Neural progenitor cell (in vitro differentiated cells): Measurements from ENCODE around the gene CACNA1E. TPM values are rescaled to one million over a fixed set of nuclear protein-coding genes. Genes with fewer than 3 reads are reported as not detected.
A peak's percentile ranks its signal among the peaks of the same experiment; 100 is the strongest.

Source experiments
- DNase-seq: peaks from one replicate; pipeline ENCODE4 v3.0.0-alpha.2; 2016; ENCODE audit warnings: low spot score
- H2AFZ ChIP-seq: fragments of 200-600 bp; sonication (generic); replicated peaks from 2 replicates; pipeline ENCODE4 v1.6.1; 2016; ENCODE audit warnings: antibody characterized with exemption
- H3F3A ChIP-seq: fragments of 200-600 bp; sonication (generic); 2 replicates; pipeline ENCODE4 v1.6.1; 2016; ENCODE audit warnings: antibody characterized with exemption, low read depth
- H3K27ac ChIP-seq: fragments of 200-600 bp; sonication (generic); 2 replicates; pipeline ENCODE4 v1.5.1; 2016; ENCODE audit warnings: mild to moderate bottlenecking
- H3K27me3 ChIP-seq: fragments of 200-600 bp; sonication (generic); 2 replicates; pipeline ENCODE4 v1.6.1; 2016; ENCODE audit warnings: mild to moderate bottlenecking, moderate library complexity
- H3K36me3 ChIP-seq: fragments of 200-600 bp; sonication (generic); 2 replicates; pipeline ENCODE4 v1.5.1; 2016
- H3K4me1 ChIP-seq: fragments of 200-600 bp; sonication (generic); 2 replicates; pipeline ENCODE4 v1.6.1; 2016; ENCODE audit warnings: mixed run types
- H3K4me2 ChIP-seq: fragments of 200-600 bp; sonication (generic); 2 replicates; pipeline ENCODE4 v1.6.1; 2016
- H3K4me3 ChIP-seq: fragments of 200-600 bp; sonication (generic); 2 replicates; pipeline ENCODE4 v1.5.1; 2016
- H3K79me2 ChIP-seq: fragments of 200-600 bp; sonication (generic); 2 replicates; pipeline ENCODE4 v1.6.1; 2016; ENCODE audit warnings: low read depth
- H3K9ac ChIP-seq: fragments of 200-600 bp; sonication (generic); 2 replicates; pipeline ENCODE4 v1.6.1; 2016
- H3K9me3 ChIP-seq: fragments of 200-600 bp; sonication (generic); 2 replicates; pipeline ENCODE4 v1.5.1; 2016; ENCODE audit warnings: low read depth
- H4K20me1 ChIP-seq: fragments of 200-600 bp; sonication (generic); 2 replicates; pipeline ENCODE4 v1.6.1; 2016; ENCODE audit warnings: low read depth
- H3K27ac Mint-ChIP-seq: 3 replicates; pipeline ENCODE4 v1.8.0; 2021; ENCODE audit warnings: mixed read lengths
- H3K27me3 Mint-ChIP-seq: 2 replicates; pipeline ENCODE4 v1.8.0; 2022; ENCODE audit warnings: low read depth, mild to moderate bottlenecking, inconsistent platforms, moderate library complexity, mixed read lengths; ENCODE audit not compliant: insufficient read depth
- H3K36me3 Mint-ChIP-seq: 3 replicates; pipeline ENCODE4 v1.8.0; 2021; ENCODE audit warnings: mixed read lengths
- H3K4me1 Mint-ChIP-seq: 3 replicates; pipeline ENCODE4 v1.8.0; 2021; ENCODE audit warnings: mixed read lengths
- H3K4me3 Mint-ChIP-seq: 3 replicates; pipeline ENCODE4 v1.8.0; 2021; ENCODE audit warnings: mild to moderate bottlenecking, moderate library complexity, mixed read lengths
- H3K9me3 Mint-ChIP-seq: 3 replicates; pipeline ENCODE4 v1.8.0; 2020; ENCODE audit warnings: mixed read lengths
- CTCF ChIP-seq: fragments of 200-600 bp; sonication (generic); IDR thresholded peaks from 2 replicates; pipeline ENCODE4 v1.5.1; 2017; ENCODE audit warnings: antibody characterized with exemption, mild to moderate bottlenecking
- EZH2 ChIP-seq: fragments of 200-600 bp; sonication (generic); IDR thresholded peaks from 2 replicates; pipeline ENCODE4 v1.6.1; 2017; ENCODE audit warnings: antibody characterized with exemption, mild to moderate bottlenecking, moderate library complexity
- EZH2phosphoT487 ChIP-seq: fragments of 200-600 bp; sonication (generic); IDR thresholded peaks from 2 replicates; pipeline ENCODE4 v1.6.1; 2017; ENCODE audit warnings: antibody characterized with exemption
- total RNA-seq: library from RNA; depleted of rRNA; stranded (reverse); fragments of >200 nt; gene quantifications from 2 replicates; pipeline ENCODE4 v1.2.3, GENCODE V29; 2015; ENCODE audit warnings: low replicate concordance

Gene CACNA1E
- total RNA-seq, 1 donor from 2014 or later = 2.1 TPM

DNA sequence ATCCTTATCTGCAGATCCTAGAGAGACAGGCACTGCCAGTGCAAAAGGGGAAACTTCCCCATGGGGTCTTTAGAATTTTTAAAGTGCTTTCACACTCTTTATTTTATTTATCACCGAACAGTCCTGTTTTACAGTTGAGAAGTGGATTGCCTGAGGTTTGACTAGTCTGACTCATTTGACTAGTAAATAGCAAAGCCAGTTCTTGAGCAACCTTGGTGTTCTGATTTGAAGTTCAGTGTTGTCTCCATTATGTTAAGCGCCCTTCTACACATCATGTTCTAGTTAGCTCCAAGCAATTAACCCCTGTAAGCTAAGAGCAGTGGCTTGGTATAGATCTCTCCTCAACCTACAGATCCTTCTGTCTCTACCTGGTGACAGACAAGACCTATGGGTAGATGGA, 262.9 kb downstream of the CACNA1E start:
- Mint-ChIP-seq H3K36me3 (no peaks in the 10 kb centered on the region), H3K4me1 (peaks cover 24% of the 10 kb centered on the region), H3K27me3 (peaks cover 2% of the 10 kb centered on the region), H3K9me3 (no peaks in the 10 kb centered on the region), H3K4me3 (no peak overlapping the region), H3K27ac (no peak overlapping the region)
- DNase-seq = no peak
- Histone ChIP-seq H3F3A (no peaks in the 10 kb centered on the region), H3K4me1 (no peaks in the 10 kb centered on the region), H3K9ac (no peak overlapping the region), H4K20me1 (no peaks in the 10 kb centered on the region), H3K9me3 (no peaks in the 10 kb centered on the region), H2AFZ (no peak overlapping the region), H3K4me2 (no peak overlapping the region), H3K36me3 (no peaks in the 10 kb centered on the region), H3K4me3 (no peak overlapping the region), H3K27me3 (no peaks in the 10 kb centered on the region), H3K79me2 (no peaks in the 10 kb centered on the region), H3K27ac (no peak overlapping the region)
- TF ChIP-seq CTCF (no peak), EZH2phosphoT487 (no peak), EZH2 (no peak)

DNA sequence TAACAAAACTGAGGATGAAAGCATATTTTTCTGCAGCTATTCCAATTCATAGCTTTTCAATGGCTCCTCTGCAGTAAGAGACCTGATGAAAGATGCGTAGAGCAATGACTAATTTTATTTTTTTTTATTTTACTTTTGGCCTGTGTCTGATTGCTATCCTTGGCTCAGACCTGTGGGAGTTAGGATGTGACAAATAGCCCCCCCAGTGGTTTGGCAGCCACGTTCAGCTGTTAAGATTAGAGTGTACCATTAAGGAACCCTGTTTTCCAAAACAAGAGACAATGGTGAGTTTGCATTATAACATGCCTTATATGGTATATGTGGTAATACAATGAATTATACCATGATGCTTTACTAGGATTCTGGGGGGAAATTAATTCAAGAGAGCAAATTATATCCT, 264.7 kb downstream of the CACNA1E start:
- no peak overlapping the region for H3K27ac ChIP-seq
- no peak overlapping the region for H3K27ac Mint-ChIP-seq

GRCh38 chr1:181754103-181754502, 270.8 kb downstream of the CACNA1E start:
- Histone ChIP-seq H3K4me1 (no peaks in the 10 kb centered on the region), H3K4me2 (no peak overlapping the region), H3K9ac (no peak overlapping the region), H3K27me3 (no peaks in the 10 kb centered on the region), H3K27ac (no peak overlapping the region), H2AFZ (no peak overlapping the region), H3F3A (no peaks in the 10 kb centered on the region), H3K36me3 (no peaks in the 10 kb centered on the region), H4K20me1 (no peaks in the 10 kb centered on the region), H3K79me2 (no peaks in the 10 kb centered on the region), H3K4me3 (no peak overlapping the region), H3K9me3 (no peaks in the 10 kb centered on the region)
- no peak for DNase-seq
- H3K4me1 Mint-ChIP-seq = peaks cover under 1% of the 10 kb centered on the region
- no peak overlapping the region for H3K4me3 Mint-ChIP-seq
- peaks cover 2% of the 10 kb centered on the region for H3K27me3 Mint-ChIP-seq
- no peaks in the 10 kb centered on the region for H3K36me3 Mint-ChIP-seq
- no peaks in the 10 kb centered on the region for H3K9me3 Mint-ChIP-seq
- H3K27ac Mint-ChIP-seq = peak overlapping the region; percentile 82
- TF ChIP-seq CTCF (no peak), EZH2phosphoT487 (no peak), EZH2 (no peak)

More for the DNA sequence above, 264.7 kb downstream of the CACNA1E start:
- Mint-ChIP-seq H3K4me3 (no peak overlapping the region), H3K4me1 (peaks cover 11% of the 10 kb centered on the region), H3K9me3 (no peaks in the 10 kb centered on the region), H3K36me3 (no peaks in the 10 kb centered on the region), H3K27me3 (peaks cover 2% of the 10 kb centered on the region)
- Histone ChIP-seq H3K4me1 (no peaks in the 10 kb centered on the region), H3K4me3 (no peak overlapping the region), H3K27me3 (no peaks in the 10 kb centered on the region), H3K9ac (no peak overlapping the region), H2AFZ (no peak overlapping the region), H3K9me3 (no peaks in the 10 kb centered on the region), H3F3A (no peaks in the 10 kb centered on the region), H3K79me2 (no peaks in the 10 kb centered on the region), H4K20me1 (no peaks in the 10 kb centered on the region), H3K36me3 (no peaks in the 10 kb centered on the region), H3K4me2 (no peak overlapping the region)
- DNase-seq = no peak
- TF ChIP-seq EZH2phosphoT487 (no peak), CTCF (no peak), EZH2 (no peak)
